Measurements from ENCODE around the gene MOGAT3.

Gene MOGAT3

GRCh38 chr7:101159696-101160674 is 40.9 kb downstream of the MOGAT3 start:
- DNase-seq, result no peak

GRCh38 chr7:101156866-101157589 is 43.8 kb downstream of the MOGAT3 start:
- no peak for DNase-seq

- no peak for DNase-seq
These were observed 44.6 kb downstream of the MOGAT3 start for GRCh38 chr7:101156277-101156676.

- no peak for DNase-seq
These were observed 45.5 kb downstream of the MOGAT3 start for GRCh38 chr7:101155303-101155702.

GRCh38 chr7:101154693-101155102 is 46.1 kb downstream of the MOGAT3 start:
- DNase-seq, result no peak

- peak; percentile 96 for DNase-seq
These were observed 46.7 kb downstream of the MOGAT3 start, which contains the start of gene AP1S1 for GRCh38 chr7:101153969-101154692. Gene AP1S1, plus strand, starts transcription at chr7:101154476. Its CDS starts 39 bp downstream, at chr7:101154515.

GRCh38 chr7:101151908-101152651 is 48.8 kb downstream of the MOGAT3 start:
- no peak for DNase-seq

Measured in NCI-H1092 treated with DMSO at 0.1 percent for 48 hours (cell line).